Smooth muscle cell (in vitro differentiated cells): Measurements from ENCODE around the gene UTP11. TPM values are rescaled to one million over a fixed set of nuclear protein-coding genes. Genes with fewer than 3 reads are reported as not detected.

ENCODE experiments used
- DNase-seq: peaks from one replicate; lab custom pipeline; 2025; ENCODE audit not compliant: unreplicated experiment; lab: John Stamatoyannopoulos, UW
- H2AFZ ChIP-seq: fragments of 200-600 bp; sonication (generic); 2 replicates; pipeline ENCODE4 v1.6.0; 2016; ENCODE audit warnings: antibody characterized with exemption, low read depth, mild to moderate bottlenecking
- H3F3A ChIP-seq: fragments of 200-600 bp; sonication (generic); 2 replicates; pipeline ENCODE4 v1.6.0; 2017; ENCODE audit warnings: antibody characterized with exemption, low read depth
- H3K27ac ChIP-seq: fragments of 200-600 bp; sonication (generic); 2 replicates; pipeline ENCODE4 v1.5.1; 2016; ENCODE audit warnings: low read depth, mild to moderate bottlenecking
- H3K27me3 ChIP-seq: fragments of 200-600 bp; sonication (generic); 2 replicates; pipeline ENCODE4 v1.6.1; 2016; ENCODE audit warnings: low read depth, mild to moderate bottlenecking
- H3K36me3 ChIP-seq: fragments of 200-600 bp; sonication (generic); 2 replicates; pipeline ENCODE4 v1.5.1; 2016; ENCODE audit warnings: low read depth
- H3K4me1 ChIP-seq: fragments of 200-600 bp; sonication (generic); 2 replicates; pipeline ENCODE4 v1.5.1; 2016; ENCODE audit warnings: low read depth
- H3K4me2 ChIP-seq: fragments of 200-600 bp; sonication (generic); 2 replicates; pipeline ENCODE4 v1.6.0; 2016; ENCODE audit warnings: mild to moderate bottlenecking
- H3K4me3 ChIP-seq: fragments of 200-600 bp; sonication (generic); 2 replicates; pipeline ENCODE4 v1.5.1; 2016; ENCODE audit warnings: mild to moderate bottlenecking
- H3K79me2 ChIP-seq: fragments of 200-600 bp; sonication (generic); 2 replicates; pipeline ENCODE4 v1.6.0; 2016; ENCODE audit warnings: low read depth, mild to moderate bottlenecking
- H3K9ac ChIP-seq: fragments of 200-600 bp; sonication (generic); 2 replicates; pipeline ENCODE4 v1.6.0; 2016; ENCODE audit warnings: low read depth
- H3K9me3 ChIP-seq: fragments of 200-600 bp; sonication (generic); replicated peaks from 2 replicates; pipeline ENCODE4 v1.5.1; 2016; ENCODE audit warnings: low read depth
- H4K20me1 ChIP-seq: fragments of 200-600 bp; sonication (generic); 2 replicates; pipeline ENCODE4 v1.6.0; 2016; ENCODE audit warnings: low read depth
- WGBS: methylation state at CpG from one replicate; pipeline ENCODE4 v1.1.7; 2016; ENCODE audit warnings: low lambda C conversion rate; 5-methylcytosine and 5-hydroxymethylcytosine counted together
- polyA plus RNA-seq: library from polyadenylated mRNA; unstranded; fragments of >200 nt; fragmentation: Nextera tagmentation; extraction: Ambion mirVana; gene quantifications from 2 replicates; pipeline ENCODE4 v1.2.1, GENCODE V29; 2016
- total RNA-seq: library from RNA; depleted of rRNA; stranded (reverse); fragments of >200 nt; gene quantifications from 2 replicates; pipeline ENCODE4 v1.2.3, GENCODE V29; 2014
- TF ChIP-seq, protein P1 (sequence below): fragments of 200-600 bp; sonication (generic); IDR thresholded peaks from 2 replicates; pipeline ENCODE4 v1.5.1; 2017; ENCODE audit warnings: borderline replicate concordance, mild to moderate bottlenecking, antibody characterized with exemption; ENCODE audit not compliant: insufficient read depth, poor library complexity, severe bottlenecking

Gene UTP11
- total and polyA plus RNA-seq, 2 experiments from 2014 or later, result 43.7 to 72.4 TPM

DNA sequence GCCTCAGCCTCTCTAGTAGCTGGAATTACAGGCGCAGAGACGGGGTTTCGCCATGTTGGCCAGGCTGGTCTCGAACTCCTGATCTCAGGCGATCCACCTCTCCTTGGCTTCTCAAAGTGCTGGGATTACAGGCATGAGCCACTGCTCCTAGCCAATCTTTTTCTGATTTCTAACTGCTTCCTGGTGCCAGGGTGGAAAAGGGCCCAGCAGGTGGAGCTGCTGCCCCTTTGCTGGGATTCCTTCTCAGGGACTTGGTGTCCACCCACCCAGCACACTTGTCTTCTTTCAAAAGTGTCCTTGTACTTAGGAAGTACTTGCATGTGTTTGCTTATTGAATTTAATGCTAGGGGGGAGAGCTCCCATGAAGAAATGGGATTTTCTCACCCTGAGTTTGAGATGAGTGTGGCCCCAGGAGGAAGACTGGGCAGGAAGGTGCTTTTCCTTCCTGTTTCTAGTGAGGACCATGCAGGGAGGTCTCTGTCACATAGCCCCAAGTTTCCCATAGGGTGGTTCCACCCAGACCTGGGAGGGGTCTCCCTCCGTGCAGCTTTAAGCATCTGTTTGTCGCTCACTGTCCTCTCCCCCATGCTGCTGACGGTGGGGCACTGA lies 14.2 kb downstream of the UTP11 start:
- no peak overlapping the region for H3K9ac ChIP-seq
- TF ChIP-seq, protein P1, sequence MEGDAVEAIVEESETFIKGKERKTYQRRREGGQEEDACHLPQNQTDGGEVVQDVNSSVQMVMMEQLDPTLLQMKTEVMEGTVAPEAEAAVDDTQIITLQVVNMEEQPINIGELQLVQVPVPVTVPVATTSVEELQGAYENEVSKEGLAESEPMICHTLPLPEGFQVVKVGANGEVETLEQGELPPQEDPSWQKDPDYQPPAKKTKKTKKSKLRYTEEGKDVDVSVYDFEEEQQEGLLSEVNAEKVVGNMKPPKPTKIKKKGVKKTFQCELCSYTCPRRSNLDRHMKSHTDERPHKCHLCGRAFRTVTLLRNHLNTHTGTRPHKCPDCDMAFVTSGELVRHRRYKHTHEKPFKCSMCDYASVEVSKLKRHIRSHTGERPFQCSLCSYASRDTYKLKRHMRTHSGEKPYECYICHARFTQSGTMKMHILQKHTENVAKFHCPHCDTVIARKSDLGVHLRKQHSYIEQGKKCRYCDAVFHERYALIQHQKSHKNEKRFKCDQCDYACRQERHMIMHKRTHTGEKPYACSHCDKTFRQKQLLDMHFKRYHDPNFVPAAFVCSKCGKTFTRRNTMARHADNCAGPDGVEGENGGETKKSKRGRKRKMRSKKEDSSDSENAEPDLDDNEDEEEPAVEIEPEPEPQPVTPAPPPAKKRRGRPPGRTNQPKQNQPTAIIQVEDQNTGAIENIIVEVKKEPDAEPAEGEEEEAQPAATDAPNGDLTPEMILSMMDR, result peak; percentile 66
- H3K79me2 ChIP-seq, result no peaks in the 10 kb centered on the region
- no peaks in the 10 kb centered on the region for H3K27me3 ChIP-seq
- 88% methylated on average over 8 of the region's 8 CpGs for WGBS
- H3K36me3 ChIP-seq, result peaks cover 24% of the 10 kb centered on the region
- no peak overlapping the region for H3K27ac ChIP-seq
- H3K9me3 ChIP-seq, result no peaks in the 10 kb centered on the region
- no peak for DNase-seq
- no peak overlapping the region for H2AFZ ChIP-seq
- H3K4me3 ChIP-seq, result no peak overlapping the region
- H3F3A ChIP-seq, result peaks cover 12% of the 10 kb centered on the region
- H3K4me1 ChIP-seq, result peaks cover 43% of the 10 kb centered on the region
- H4K20me1 ChIP-seq, result peaks cover 7% of the 10 kb centered on the region
- no peak overlapping the region for H3K4me2 ChIP-seq

- H3F3A ChIP-seq, result peaks cover 12% of the 10 kb centered on the region
- TF ChIP-seq, protein P1, result no peak
- peak overlapping the region; percentile 28 for H3K27ac ChIP-seq
- H2AFZ ChIP-seq, result no peak overlapping the region
- H3K36me3 ChIP-seq, result peaks cover 21% of the 10 kb centered on the region
- no peak overlapping the region for H3K4me2 ChIP-seq
- peaks cover 43% of the 10 kb centered on the region for H3K4me1 ChIP-seq
- H3K4me3 ChIP-seq, result no peak overlapping the region
- no peaks in the 10 kb centered on the region for H3K9me3 ChIP-seq
- no peaks in the 10 kb centered on the region for H3K27me3 ChIP-seq
- H3K9ac ChIP-seq, result no peak overlapping the region
- H3K79me2 ChIP-seq, result no peaks in the 10 kb centered on the region
- WGBS, result 78% methylated on average over 19 of the region's 19 CpGs
- H4K20me1 ChIP-seq, result peaks cover 7% of the 10 kb centered on the region
- DNase-seq, result no peak
Observed at GRCh38 chr1:38027201-38028104, 14.9 kb downstream of the UTP11 start.

GRCh38 chr1:38028105-38028591 lies 15.6 kb downstream of the UTP11 start:
- WGBS, result 65% methylated on average over 3 of the region's 3 CpGs
- Histone ChIP-seq H3K36me3 (peaks cover 16% of the 10 kb centered on the region), H3K27ac (no peak overlapping the region), H3K4me1 (peaks cover 43% of the 10 kb centered on the region), H3K4me2 (no peak overlapping the region), H3K79me2 (no peaks in the 10 kb centered on the region), H3F3A (peaks cover 12% of the 10 kb centered on the region), H3K4me3 (no peak overlapping the region), H2AFZ (no peak overlapping the region), H3K27me3 (no peaks in the 10 kb centered on the region), H3K9me3 (no peaks in the 10 kb centered on the region), H4K20me1 (peaks cover 2% of the 10 kb centered on the region), H3K9ac (no peak overlapping the region)
- no peak for DNase-seq
- TF ChIP-seq, protein P1, result no peak
